Gastrocnemius medialis (tissue), 4 donors: Measurements from ENCODE around the gene MAP3K12.

ENCODE experiments used
- CTCF ChIP-seq, 5 experiments: fragments of 450-650 bp in 3 of 5; fragments of 200-600 bp in 2 of 5; sonication (generic) in 2 of 5; IDR thresholded peaks in 4 of 5; conservative IDR thresholded peaks in 1 of 5; 1 replicate in 4 of 5; 2 replicates in 1 of 5; pipeline ENCODE4 v1.5.1; 2016 to 2019; ENCODE audit warnings: antibody characterized with exemption in 5 of 5, mild to moderate bottlenecking in 3 of 5, moderate library complexity in 3 of 5
- POLR2A ChIP-seq, 2 donors: fragments of 450-650 bp; IDR thresholded peaks; one replicate each; pipeline ENCODE4 v1.6.1; 2017; ENCODE audit warnings: antibody characterized with exemption in 2 of 2, mild to moderate bottlenecking in 2 of 2, moderate library complexity in 2 of 2

- TF ChIP-seq CTCF (IDR thresholded peaks at IDR 0.05 in 4 of 5, conservative IDR thresholded peaks at IDR 0.05 in 1 of 5), result no peak
- no peak for TF ChIP-seq POLR2A (IDR thresholded peaks at IDR 0.05)
Measured at GRCh38 chr12:53462935-53463334, 36.3 kb downstream of the MAP3K12 start.
